Gastroesophageal sphincter (tissue), 4 donors: ENCODE results near the gene ZNF292. TPM values are rescaled to one million over a fixed set of nuclear protein-coding genes. Genes with fewer than 3 reads are reported as not detected.

Source experiments
- ATAC-seq: fragments of 150-250 bp; one replicate; pipeline ENCODE4 v1.9.1; 2016; ENCODE audit warnings: mild to moderate bottlenecking, moderate library complexity
- H3K27ac ChIP-seq, 4 donors: fragments of 200-600 bp; sonication (generic) in 3 of 4; 1 replicate in 3 of 4; 2 replicates in 1 of 4; pipeline ENCODE4 v1.5.1; 2016 to 2019
- H3K27me3 ChIP-seq: fragments of 200-600 bp; sonication (generic); one replicate; pipeline ENCODE4 v1.5.1; 2019
- H3K36me3 ChIP-seq, 2 donors: fragments of 200-600 bp; sonication (generic); one replicate each; pipeline ENCODE4 v1.5.1; 2019; ENCODE audit warnings: control low read depth in 1 of 2
- H3K4me1 ChIP-seq, 3 donors: fragments of 200-600 bp; sonication (generic); 1 replicate in 2 of 3; 2 replicates in 1 of 3; pipeline ENCODE4 v1.5.1; 2016 to 2019; ENCODE audit warnings: control low read depth in 2 of 3
- H3K4me3 ChIP-seq, 2 donors: fragments of 200-600 bp; sonication (generic); one replicate each; pipeline ENCODE4 v1.5.1; 2019; ENCODE audit warnings: mild to moderate bottlenecking in 1 of 2, moderate library complexity in 1 of 2
- H3K9me3 ChIP-seq, 3 donors: fragments of 200-600 bp; sonication (generic); one replicate each; pipeline ENCODE4 v1.5.1; 2017 to 2019; ENCODE audit warnings: control low read depth in 2 of 3
- EP300 ChIP-seq: sonication (generic); formaldehyde crosslinking; IDR thresholded peaks from one replicate; pipeline ENCODE4 v1.6.1; 2017; ENCODE audit warnings: antibody characterized with exemption, mild to moderate bottlenecking
- POLR2A ChIP-seq, 2 donors: fragments of 450-650 bp; IDR thresholded peaks; one replicate each; pipeline ENCODE4 v1.6.1; 2017; ENCODE audit warnings: antibody characterized with exemption in 2 of 2, mild to moderate bottlenecking in 2 of 2, moderate library complexity in 1 of 2
- POLR2AphosphoS5 ChIP-seq: sonication (generic); formaldehyde crosslinking; IDR thresholded peaks from one replicate; pipeline ENCODE4 v1.6.1; 2017; ENCODE audit warnings: antibody characterized with exemption
- WGBS, 2 donors: methylation state at CpG; one replicate each; pipeline ENCODE4 v1.1.5; 2018; ENCODE audit warnings: low coverage in 1 of 2; 5-methylcytosine and 5-hydroxymethylcytosine counted together
- total RNA-seq, 4 donors: library from RNA; depleted of rRNA; stranded (reverse); fragments of >200 nt; gene quantifications; one replicate each; pipeline ENCODE4 v1.1.0, GENCODE V29; 2016
- TF ChIP-seq, protein P1 (sequence below), 4 experiments: fragments of 200-600 bp in 2 of 4; fragments of 450-650 bp in 2 of 4; sonication (generic) in 1 of 4; IDR thresholded peaks; one replicate each; pipeline ENCODE4 v1.5.1; 2017 to 2019; ENCODE audit warnings: antibody characterized with exemption in 4 of 4, mild to moderate bottlenecking in 2 of 4, moderate library complexity in 2 of 4

The ZNF292 gene
- total RNA-seq, 4 donors from 2014 or later: 23.9 to 82.3 (median 54.5) TPM

DNA sequence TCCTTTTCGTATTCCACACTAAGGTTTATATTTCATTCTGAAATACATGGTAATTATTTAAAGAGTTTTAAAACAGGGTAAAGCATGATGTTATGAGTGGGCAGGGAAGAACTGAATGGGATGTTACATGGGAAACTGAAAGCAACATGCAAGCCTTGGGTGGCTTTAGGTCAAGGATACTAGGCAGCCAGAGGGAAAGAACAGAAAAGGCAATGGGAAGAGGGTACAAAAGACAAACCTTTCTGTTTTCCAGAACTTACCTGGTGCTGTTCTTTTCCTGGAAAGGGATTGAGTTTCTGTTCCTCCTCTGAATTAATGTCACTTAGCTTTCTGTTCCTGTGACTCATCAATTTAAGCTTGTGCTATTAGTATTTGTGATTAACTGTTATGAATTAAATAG lies 95.9 kb downstream of the ZNF292 start:
- ATAC-seq: no peak
- Histone ChIP-seq H3K4me1 (no peaks in the 10 kb centered on the region), H3K27ac (no peak overlapping the region), H3K27me3 (no peaks in the 10 kb centered on the region), H3K9me3 (no peaks in the 10 kb centered on the region), H3K36me3 (peaks cover 0 to 97% of the 10 kb centered on the region in 2 donors), H3K4me3 (no peak overlapping the region)
- TF ChIP-seq EP300 (no peak), POLR2A (IDR thresholded peaks at IDR 0.05) (no peak), POLR2AphosphoS5 (no peak)
- TF ChIP-seq, protein P1, sequence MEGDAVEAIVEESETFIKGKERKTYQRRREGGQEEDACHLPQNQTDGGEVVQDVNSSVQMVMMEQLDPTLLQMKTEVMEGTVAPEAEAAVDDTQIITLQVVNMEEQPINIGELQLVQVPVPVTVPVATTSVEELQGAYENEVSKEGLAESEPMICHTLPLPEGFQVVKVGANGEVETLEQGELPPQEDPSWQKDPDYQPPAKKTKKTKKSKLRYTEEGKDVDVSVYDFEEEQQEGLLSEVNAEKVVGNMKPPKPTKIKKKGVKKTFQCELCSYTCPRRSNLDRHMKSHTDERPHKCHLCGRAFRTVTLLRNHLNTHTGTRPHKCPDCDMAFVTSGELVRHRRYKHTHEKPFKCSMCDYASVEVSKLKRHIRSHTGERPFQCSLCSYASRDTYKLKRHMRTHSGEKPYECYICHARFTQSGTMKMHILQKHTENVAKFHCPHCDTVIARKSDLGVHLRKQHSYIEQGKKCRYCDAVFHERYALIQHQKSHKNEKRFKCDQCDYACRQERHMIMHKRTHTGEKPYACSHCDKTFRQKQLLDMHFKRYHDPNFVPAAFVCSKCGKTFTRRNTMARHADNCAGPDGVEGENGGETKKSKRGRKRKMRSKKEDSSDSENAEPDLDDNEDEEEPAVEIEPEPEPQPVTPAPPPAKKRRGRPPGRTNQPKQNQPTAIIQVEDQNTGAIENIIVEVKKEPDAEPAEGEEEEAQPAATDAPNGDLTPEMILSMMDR (IDR thresholded peaks at IDR 0.05): no peak
- 81 to 83% methylated on average over 1 of the region's 1 CpG for WGBS, 2 donors

DNA sequence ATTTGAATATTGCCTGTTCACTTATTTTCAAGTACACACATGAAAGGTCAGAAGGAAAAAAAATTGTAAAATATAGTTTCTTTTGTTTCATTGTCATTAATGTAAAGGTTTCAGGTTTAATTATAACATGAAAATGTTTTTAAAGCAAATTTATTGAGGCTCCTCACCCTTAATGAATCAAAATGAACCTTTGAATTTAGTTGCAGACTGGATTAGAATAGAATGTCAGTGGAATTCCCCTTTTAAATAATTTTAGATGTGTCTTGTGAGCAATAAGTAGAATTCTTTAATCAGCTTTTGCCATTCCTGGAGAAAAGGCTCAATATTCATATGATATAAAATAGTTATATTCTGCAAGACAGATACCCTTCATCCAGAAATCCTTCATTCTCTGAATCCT lies 96.4 kb downstream of the ZNF292 start:
- Histone ChIP-seq H3K9me3 (no peaks in the 10 kb centered on the region), H3K36me3 (peaks cover 0 to 97% of the 10 kb centered on the region in 2 donors), H3K4me3 (no peak overlapping the region), H3K27me3 (no peaks in the 10 kb centered on the region), H3K27ac (no peak overlapping the region), H3K4me1 (no peaks in the 10 kb centered on the region)
- ATAC-seq: no peak
- no peak for TF ChIP-seq POLR2AphosphoS5
- TF ChIP-seq, protein P1 (IDR thresholded peaks at IDR 0.05): no peak
- TF ChIP-seq EP300: no peak
- TF ChIP-seq POLR2A (IDR thresholded peaks at IDR 0.05): no peak

DNA sequence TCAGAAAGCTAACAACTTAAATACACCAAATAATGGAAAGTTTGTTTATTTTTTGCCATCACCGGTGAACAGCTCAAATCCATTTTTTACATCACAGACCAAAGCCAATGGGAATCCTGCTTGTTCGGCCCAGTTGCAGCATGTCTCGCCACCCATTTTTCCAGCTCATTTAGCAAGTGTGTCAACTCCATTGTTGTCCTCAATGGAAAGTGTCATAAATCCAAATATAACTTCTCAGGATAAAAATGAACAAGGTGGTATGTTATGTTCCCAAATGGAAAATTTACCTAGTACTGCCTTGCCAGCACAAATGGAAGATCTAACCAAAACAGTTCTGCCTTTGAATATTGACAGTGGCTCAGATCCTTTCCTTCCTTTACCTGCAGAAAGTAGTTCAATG lies 101.7 kb downstream of the ZNF292 start:
- H3K4me3 ChIP-seq: no peak overlapping the region
- no peak for ATAC-seq
- no peak overlapping the region for H3K27ac ChIP-seq
- TF ChIP-seq, protein P1 (IDR thresholded peaks at IDR 0.05): no peak
- TF ChIP-seq POLR2AphosphoS5 (no peak), EP300 (no peak)
- no peaks in the 10 kb centered on the region for H3K4me1 ChIP-seq
- no peaks in the 10 kb centered on the region for H3K27me3 ChIP-seq
- H3K9me3 ChIP-seq: no peaks in the 10 kb centered on the region
- peaks cover 0 to 64% of the 10 kb centered on the region in 2 donors for H3K36me3 ChIP-seq
- 93% methylated on average over 3 of the region's 3 CpGs for WGBS, 2 donors

DNA sequence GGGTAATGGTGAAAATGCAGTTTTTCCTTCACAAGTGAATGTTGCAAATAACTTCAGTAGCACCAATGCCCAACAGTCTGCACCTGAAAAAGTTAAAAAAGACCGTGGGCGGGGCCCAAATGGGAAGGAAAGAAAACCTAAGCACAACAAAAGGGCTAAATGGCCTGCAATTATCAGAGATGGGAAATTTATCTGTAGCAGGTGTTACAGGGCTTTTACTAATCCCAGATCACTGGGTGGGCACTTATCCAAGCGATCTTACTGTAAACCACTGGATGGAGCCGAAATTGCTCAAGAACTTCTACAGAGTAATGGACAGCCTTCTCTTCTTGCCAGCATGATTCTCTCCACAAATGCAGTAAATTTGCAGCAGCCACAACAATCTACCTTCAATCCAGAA lies 102.2 kb downstream of the ZNF292 start:
- Histone ChIP-seq H3K4me1 (no peaks in the 10 kb centered on the region), H3K4me3 (no peak overlapping the region), H3K36me3 (peaks cover 0 to 59% of the 10 kb centered on the region in 2 donors), H3K27ac (no peak overlapping the region), H3K27me3 (no peaks in the 10 kb centered on the region), H3K9me3 (no peaks in the 10 kb centered on the region)
- ATAC-seq: no peak
- TF ChIP-seq POLR2AphosphoS5 (no peak), EP300 (no peak), POLR2A (IDR thresholded peaks at IDR 0.05) (no peak)
- TF ChIP-seq, protein P1 (IDR thresholded peaks at IDR 0.05): no peak
- 96 to 100% methylated on average over 4 of the region's 4 CpGs for WGBS, 2 donors

DNA sequence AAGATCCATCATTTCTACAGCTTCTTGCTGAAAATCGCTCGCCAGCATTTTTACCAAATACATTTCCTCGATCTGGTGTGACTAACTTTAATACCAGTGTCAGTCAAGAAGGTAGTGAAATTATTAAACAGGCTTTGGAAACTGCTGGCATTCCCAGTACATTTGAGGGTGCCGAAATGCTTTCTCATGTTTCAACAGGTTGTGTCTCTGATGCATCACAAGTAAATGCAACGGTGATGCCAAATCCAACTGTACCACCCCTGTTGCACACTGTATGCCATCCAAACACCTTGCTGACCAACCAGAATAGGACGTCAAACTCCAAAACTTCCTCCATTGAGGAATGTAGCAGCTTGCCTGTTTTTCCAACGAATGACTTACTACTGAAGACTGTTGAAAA lies 102.6 kb downstream of the ZNF292 start:
- Histone ChIP-seq H3K27me3 (no peaks in the 10 kb centered on the region), H3K4me1 (no peaks in the 10 kb centered on the region), H3K27ac (no peak overlapping the region), H3K4me3 (no peak overlapping the region), H3K36me3 (peaks cover 0 to 55% of the 10 kb centered on the region in 2 donors), H3K9me3 (no peaks in the 10 kb centered on the region)
- ATAC-seq: no peak
- TF ChIP-seq EP300 (no peak), POLR2A (IDR thresholded peaks at IDR 0.05) (no peak), POLR2AphosphoS5 (no peak)
- TF ChIP-seq, protein P1 (IDR thresholded peaks at IDR 0.05): no peak
- WGBS, 2 donors: 96 to 99% methylated on average over 6 to 7 of the region's 7 CpGs
